Measurements from ENCODE around the gene TMEM255A.
"Not testable (repeated sequence)": the region's sequence is repeated elsewhere in the genome, so short reads cannot be mapped to it uniquely, and the experiment has no call there.

The TMEM255A gene

GRCh38 chrX:120310861-120311726 lies at the start of gene TMEM255A:
Gene TMEM255A, minus strand, starts transcription at chrX:120311461. Its CDS starts 152 bp downstream, at chrX:120311309.
- DNase-seq (ENCODE audit: low spot score), result no peak

DNA sequence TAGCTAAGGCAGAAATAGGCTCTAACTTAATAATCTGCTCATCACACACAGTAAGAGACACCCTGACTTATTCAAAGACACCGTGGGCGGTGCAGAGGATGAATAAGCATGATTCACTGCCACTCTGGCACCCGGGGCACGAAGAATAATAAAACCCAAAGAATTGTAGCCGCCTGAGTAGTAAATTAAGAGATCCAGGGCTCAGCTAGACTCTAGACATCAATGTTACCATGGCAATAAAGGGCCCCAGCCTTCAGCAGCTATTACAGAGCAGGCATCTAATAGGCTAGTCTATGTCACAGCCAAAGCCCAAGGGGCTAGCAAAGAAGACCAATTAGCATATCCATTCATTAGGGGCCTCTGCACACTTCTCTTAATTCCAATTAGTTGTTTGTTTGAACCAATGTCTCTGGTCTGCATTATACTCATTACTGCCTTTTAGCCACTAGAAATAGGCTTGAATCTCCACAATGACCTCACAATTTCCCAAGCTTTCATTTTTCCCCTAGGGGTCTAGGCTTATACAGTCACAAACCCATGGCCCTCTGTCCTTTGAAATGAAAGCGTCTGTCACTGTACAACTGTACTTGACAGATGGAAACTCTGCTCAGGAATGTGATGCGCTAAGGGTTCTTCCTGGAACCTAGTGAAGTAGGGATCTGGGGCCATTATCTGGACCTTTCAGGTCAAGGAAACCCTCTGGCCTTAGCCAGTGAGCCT lies 47.6 kb upstream of the TMEM255A start:
- DNase-seq (ENCODE audit: low spot score), result peak; percentile 14

DNA sequence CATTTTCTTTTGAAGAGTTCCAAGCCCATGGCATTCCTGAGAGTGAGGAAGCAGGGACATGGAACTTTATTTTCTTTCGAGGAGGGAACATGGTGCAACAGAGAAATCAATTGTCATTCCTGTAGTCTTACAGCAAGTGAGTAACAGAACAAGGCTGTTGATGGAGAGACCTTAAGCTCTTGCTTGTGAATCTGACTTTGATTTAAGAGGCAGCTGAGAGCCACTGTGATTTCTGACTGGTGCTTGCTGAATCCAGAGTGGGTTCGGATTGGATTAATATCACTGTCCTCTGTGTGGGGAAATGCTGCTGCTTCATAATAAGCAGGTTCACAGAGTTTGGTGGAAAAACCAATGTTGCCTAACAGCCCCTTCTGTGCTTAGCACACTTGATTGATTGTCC lies 45.9 kb upstream of the TMEM255A start:
- no peak for DNase-seq (ENCODE audit: low spot score)

- DNase-seq (ENCODE audit: low spot score), result no peak
Measured at GRCh38 chrX:120356084-120356483, 44.8 kb upstream of the TMEM255A start.

- no peak for DNase-seq (ENCODE audit: low spot score)
Measured at GRCh38 chrX:120350450-120351138, 39.3 kb upstream of the TMEM255A start.

DNA sequence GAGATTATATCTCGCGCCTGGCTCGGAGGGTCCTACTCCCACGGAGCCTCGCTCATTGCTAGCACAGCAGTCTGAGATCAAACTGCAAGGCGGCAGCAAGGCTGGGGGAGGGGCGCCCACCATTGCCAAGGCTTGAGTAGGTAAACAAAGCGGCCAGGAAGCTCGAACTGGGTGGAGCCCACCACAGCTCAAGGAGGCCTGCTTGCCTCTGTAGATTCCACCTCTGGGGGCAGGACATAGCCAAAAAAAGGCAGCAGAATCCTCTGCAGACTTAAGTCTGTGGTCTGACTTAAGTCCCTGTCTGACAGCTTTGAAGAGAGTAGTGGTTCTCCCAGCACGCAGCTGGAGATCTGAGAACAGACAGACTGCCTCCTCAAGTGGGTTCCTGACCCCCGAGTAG lies 33.3 kb upstream of the TMEM255A start:
- not testable (repeated sequence) for DNase-seq (ENCODE audit: low spot score)

GRCh38 chrX:120336899-120337298 lies 25.6 kb upstream of the TMEM255A start:
- DNase-seq (ENCODE audit: low spot score), result no peak

- no peak for DNase-seq (ENCODE audit: low spot score)
Measured at GRCh38 chrX:120335289-120335688, 24.0 kb upstream of the TMEM255A start.

DNA sequence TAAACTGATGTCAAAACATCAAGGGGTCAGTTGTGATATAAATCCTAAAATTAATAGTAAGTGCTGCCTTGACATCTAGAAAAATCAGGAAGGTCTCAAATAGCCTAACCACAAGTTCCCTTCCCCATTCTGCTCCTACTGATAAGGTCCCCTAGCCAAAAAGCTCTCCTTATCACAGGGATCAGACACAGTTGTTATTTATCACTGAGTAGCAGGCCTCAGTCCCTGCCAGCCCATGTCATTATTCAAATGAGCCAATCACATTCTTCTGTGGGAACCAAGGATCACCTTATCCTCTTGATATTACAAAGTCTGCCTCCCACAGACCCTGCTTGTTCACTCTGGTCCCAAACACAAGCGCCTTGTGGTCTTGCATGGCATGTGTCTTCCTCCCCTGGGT lies 23.3 kb upstream of the TMEM255A start:
- no peak for DNase-seq (ENCODE audit: low spot score)

GRCh38 chrX:120334151-120334550 lies 22.9 kb upstream of the TMEM255A start:
- no peak for DNase-seq (ENCODE audit: low spot score)

DNA sequence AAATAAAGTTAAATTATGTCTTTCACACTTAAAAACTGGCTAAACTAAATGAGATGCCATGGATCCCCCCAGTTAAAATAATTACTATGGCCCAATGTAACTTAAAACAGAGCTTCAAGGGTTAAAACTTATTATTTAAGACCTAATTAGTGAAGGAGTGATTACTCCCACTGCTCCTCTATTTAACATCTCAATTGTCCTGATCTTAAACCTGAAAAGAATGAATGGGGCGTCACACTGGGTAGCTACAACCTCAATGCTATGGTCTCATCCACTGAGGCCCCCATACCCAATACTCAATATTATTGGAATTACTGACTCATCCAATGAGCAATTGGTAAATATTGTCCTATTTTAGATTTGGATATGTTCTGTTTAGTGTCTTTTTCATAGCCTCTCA lies 21.1 kb upstream of the TMEM255A start:
- no peak for DNase-seq (ENCODE audit: low spot score)

DNA sequence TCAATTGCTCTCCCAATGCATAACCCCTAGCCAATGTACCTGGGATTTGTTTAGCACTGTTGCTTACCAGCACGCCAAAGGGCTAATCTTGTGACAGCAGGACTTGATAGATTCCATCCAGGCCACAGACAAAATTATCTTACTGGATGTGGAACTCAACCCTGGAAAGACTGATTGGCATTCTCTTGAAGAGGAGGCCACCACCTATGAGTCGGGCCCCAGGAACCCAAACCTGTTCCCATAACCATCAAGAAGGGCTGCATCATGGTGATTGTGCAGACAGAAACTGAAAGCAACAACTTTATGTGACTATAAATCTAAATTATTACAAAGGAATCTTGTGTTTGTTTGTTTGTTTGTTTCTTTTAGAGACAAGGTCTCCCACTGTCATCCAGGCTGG lies 19.9 kb upstream of the TMEM255A start:
- no peak for DNase-seq (ENCODE audit: low spot score)

DNA sequence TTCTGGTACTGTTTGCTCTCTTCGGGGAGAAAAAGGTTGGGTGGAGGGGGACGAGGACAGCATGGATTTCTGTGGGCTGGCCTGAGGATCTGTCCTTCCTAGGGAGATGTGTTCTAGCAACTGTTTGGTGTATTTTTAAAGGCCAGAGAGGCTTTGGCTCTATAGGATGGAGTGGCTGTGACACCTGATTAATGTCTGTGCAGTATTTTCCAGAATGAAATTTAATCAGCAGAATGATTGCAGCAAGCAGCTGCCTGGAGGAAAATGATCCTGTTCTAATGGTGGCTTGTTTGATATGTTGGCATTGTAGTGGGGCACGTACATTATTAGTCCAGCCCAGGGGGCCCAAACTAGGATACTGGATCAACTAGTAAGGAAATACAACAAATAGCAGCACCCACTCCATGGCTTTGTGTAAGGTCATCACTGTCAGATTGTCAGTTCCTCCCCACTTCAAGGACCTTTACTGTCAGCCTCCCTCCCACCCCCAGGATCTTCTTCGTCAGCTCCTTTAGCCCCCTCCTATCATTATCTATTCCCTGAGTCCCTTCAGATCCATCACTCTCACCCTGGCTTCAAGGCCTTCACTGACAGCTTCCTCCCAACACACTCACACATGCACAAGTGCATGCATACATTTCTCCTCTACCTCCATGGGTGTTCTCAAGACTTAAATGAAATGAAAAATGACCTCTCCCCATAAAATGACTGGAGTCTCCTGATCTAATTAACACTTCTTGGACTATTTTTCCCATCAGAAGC lies 10.4 kb upstream of the TMEM255A start:
- no peak for DNase-seq (ENCODE audit: low spot score)

- no peak for DNase-seq (ENCODE audit: low spot score)
Measured at GRCh38 chrX:120318411-120318810, 7.2 kb upstream of the TMEM255A start.

GRCh38 chrX:120316587-120317283 lies 5.5 kb upstream of the TMEM255A start:
- DNase-seq (ENCODE audit: low spot score), result no peak

DNA sequence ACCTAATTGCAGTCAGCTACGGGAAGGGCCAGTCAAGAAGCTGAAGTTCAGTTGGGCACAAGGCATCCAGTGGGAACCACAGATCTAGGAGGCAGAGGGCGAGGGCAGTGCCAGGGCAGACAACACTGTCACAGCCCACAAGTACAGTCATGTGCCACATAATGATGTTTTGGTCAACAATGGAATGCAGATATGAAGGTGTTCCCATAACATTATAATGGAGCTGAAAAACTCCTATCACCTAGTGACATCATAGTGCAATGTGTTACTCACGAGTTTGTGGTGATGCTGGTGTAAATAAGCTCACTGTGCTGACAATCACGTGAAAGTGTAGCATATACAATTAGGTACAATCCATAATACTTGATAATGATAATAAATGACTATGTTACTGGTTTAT lies 4.5 kb upstream of the TMEM255A start:
- no peak for DNase-seq (ENCODE audit: low spot score)

DNA sequence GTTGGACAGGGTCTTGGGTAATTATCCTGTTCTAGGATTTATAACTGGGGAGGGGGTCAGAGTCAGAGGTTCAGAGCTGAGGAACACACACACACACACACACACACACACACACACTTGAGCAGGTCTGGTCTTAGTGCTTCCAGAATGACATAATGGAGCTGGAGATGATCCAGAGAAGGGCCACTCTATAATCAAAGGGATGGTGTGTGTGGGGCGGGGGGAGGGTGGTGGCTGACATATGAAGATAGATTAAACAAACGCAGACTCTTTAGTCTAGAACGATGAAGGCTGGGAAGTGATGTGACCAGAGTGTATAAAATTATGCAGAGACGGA lies 434 bp upstream of the TMEM255A start:
- no peak for DNase-seq (ENCODE audit: low spot score)

DNA sequence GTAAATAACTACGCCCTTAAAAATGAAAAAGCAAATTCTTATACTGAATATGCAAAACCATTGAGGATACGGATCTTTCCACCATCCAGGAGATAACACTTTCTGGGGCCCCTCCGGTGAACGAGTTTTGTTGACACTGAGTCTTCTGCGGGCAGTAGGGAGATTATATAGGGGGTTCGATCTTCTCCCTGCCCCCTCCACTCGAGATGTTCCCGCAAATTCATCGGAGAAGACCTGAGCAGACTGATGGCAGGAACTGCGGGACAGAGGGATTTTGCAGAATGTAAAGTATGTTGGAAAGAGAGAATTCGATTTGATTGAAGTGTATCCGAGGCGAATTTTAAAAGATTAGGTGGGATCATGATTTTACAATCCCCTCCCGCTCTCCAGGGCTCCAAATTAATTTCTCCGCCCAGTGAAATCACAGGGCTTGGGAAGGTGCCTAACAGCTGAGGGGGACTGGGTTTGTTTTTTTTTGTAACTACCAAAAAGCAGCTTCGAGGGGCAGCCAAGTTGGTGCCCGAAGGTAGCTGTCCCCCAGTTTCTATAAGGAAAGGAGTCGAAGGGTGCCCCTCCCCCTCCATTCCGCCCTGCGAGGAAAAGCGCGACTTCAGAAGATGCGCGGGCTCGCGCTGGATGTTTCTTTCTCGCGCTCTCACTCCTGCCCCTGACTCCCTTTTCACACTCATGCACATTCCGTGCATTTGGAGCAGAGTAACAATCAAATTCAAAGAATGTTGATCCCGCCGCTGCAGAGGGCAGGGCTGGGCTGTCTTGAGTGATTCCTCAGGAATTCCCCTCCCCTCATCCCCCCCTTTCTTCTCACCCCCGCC lies 1.2 kb downstream of the TMEM255A start:
- DNase-seq (ENCODE audit: low spot score), result no peak

DNA sequence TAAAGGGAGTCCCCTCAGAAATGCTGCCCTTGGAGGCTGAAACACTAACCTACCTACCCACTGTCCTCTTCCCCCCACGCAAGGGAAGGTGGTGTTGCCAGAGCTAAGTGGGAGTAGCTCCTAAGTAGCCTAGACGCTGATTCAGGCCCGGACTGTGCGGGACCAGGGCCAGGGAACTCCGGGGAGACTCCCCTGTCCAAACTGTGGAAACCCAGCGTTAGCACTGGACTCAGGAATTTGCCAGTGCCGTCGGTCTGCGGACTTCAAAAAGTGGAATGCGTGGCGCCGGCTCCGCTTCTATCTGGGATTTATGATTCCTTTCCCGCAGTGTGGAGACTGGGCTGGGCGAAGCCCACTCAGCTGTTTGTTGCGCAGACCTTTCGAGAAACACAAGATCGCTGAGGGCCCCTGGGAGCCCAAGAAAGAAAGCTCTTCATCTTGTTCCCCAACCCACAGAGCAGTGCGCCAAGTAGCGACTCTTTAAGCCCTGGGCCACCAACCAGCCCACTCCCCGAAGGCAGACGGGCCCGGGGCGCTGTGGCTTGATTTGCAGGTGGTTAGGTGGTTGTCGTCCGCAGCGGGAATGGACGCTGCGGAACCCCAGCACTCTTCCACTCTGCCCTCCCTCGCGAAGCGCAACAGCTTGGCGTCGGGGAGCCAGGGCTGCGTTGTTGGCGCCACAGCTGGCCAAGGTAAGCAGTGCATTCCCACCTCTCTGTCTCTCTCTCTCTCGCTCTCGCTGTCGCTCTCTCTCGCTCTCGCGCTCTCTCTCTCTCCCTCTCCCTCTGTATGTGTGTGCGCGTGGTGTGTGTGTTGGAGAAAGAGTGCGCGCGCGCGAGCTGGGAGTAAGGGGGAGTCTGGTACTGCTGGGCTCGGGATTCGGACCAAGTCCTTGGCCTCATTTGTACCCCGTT lies 2.0 kb downstream of the TMEM255A start:
- DNase-seq (ENCODE audit: low spot score), result peak; percentile 16
